ENCODE data around the gene TRIP10. TPM values are rescaled to one million over a fixed set of nuclear protein-coding genes. Genes with fewer than 3 reads are reported as not detected.
A peak's percentile ranks its signal among the peaks of the same experiment; 100 is the strongest.

Gene TRIP10
- total and polyA plus RNA-seq, 2 of the 13 experiments (the other 11 are each of a cell fraction or from before 2014, with no cell fraction given): 32.5 to 33.2 TPM

DNA sequence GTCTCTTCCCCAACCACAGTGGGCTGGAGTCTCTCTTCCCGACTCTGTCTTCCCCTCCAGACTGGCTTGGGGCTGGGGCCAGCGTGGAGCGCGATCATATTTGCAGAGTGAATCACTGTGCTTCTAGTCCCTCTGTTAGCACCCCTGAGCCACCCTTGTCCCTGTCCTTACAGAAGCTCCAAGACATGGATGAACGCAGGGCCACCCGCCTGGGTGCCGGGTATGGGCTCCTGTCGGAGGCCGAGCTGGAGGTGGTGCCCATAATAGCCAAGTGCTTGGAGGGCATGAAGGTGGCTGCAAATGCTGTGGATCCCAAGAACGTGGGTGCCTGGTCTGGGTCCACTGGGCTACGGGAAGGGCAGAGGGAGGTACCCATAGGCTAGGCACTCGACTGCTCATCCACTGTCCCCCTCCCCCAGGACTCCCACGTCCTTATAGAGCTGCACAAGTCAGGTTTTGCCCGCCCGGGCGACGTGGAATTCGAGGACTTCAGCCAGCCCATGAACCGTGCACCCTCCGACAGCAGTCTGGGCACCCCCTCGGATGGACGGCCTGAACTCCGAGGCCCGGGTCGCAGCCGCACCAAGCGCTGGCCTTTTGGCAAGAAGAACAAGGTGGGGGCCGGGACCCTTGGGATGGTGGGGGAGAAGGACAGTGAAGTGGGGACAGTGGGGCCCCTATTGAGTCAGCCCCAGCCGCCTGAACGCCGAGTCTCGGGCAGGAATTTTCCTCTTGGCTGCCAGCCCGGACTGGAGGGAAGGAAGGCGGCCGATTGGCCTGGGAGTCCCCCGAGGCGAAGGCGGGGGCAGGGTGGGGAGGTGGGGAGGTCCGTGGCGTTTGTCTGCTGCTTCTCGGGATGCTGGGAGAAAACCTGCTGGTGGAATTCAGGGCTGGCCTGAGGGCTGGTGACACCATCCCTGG is 5.2 kb downstream of the TRIP10 start (continued):
- TF ChIP-seq PCBP1 (IDR thresholded peaks at IDR 0.05; ENCODE audit: borderline replicate concordance, low read depth, low read length) (0 out of 2 replicates have a peak, but pooled peaks have one; percentile 18), FOSL2 (CRISPR knock-in tag; IDR thresholded peaks at IDR 0.05) (peak; percentile 72), ZNF138 (CRISPR knock-in tag; IDR thresholded peaks at IDR 0.05; ENCODE audit: low read depth) (no peak), ZBTB33 (CRISPR knock-in tag; IDR thresholded peaks at IDR 0.05) (peak; percentile 75; the same call in 1 of the 2 replicates), ZNF513 (CRISPR knock-in tag; conservative IDR thresholded peaks at IDR 0.05) (no peak), MEIS1 (CRISPR knock-in tag; IDR thresholded peaks at IDR 0.05; ENCODE audit: borderline replicate concordance) (no peak), ZNF678 (CRISPR knock-in tag; IDR thresholded peaks at IDR 0.05) (no peak), SOX13 (IDR thresholded peaks at IDR 0.05) (no peak), SOX13 (CRISPR knock-in tag; conservative IDR thresholded peaks at IDR 0.05 in 1 of 2, IDR thresholded peaks at IDR 0.05 in 1 of 2) (no peak), CHCHD3 (CRISPR knock-in tag; IDR thresholded peaks at IDR 0.05) (no peak), KLF12 (CRISPR knock-in tag; IDR thresholded peaks at IDR 0.05; ENCODE audit: borderline replicate concordance) (no peak), ZNF562 (CRISPR knock-in tag; IDR thresholded peaks at IDR 0.05; ENCODE audit: borderline replicate concordance) (no peak), RAD21 (CRISPR knock-in tag; IDR thresholded peaks at IDR 0.05) (no peak), ARNTL (CRISPR knock-in tag; IDR thresholded peaks at IDR 0.05) (no peak), PATZ1 (CRISPR knock-in tag; IDR thresholded peaks at IDR 0.05) (peak; percentile 33; the same call in 1 of the 2 replicates), LCORL (IDR thresholded peaks at IDR 0.05) (no peak), LCORL (CRISPR knock-in tag; IDR thresholded peaks at IDR 0.05) (no peak)
- TF ChIP-seq, protein P1, sequence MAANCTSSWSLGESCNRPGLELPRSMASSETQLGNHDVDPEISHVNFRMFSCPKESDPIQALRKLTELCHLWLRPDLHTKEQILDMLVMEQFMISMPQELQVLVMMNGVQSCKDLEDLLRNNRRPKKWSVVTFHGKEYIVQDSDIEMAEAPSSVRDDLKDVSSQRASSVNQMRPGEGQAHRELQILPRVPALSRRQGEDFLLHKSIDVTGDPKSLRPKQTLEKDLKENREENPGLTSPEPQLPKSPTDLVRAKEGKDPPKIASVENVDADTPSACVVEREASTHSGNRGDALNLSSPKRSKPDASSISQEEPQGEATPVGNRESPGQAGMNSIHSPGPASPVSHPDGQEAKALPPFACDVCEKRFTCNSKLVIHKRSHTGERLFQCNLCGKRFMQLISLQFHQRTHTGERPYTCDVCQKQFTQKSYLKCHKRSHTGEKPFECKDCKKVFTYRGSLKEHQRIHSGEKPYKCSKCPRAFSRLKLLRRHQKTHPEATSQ (CRISPR knock-in tag; IDR thresholded peaks at IDR 0.05; ENCODE audit: borderline replicate concordance): no peak
- TF ChIP-seq, protein P2, sequence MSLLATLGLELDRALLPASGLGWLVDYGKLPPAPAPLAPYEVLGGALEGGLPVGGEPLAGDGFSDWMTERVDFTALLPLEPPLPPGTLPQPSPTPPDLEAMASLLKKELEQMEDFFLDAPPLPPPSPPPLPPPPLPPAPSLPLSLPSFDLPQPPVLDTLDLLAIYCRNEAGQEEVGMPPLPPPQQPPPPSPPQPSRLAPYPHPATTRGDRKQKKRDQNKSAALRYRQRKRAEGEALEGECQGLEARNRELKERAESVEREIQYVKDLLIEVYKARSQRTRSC (CRISPR knock-in tag; IDR thresholded peaks at IDR 0.05; ENCODE audit: low read depth): no peak

All from HepG2 (cell line).